ENCODE data around the gene VSIR.

Gene VSIR

GRCh38 chr10:71806704-71807556 lies 33.6 kb upstream of the VSIR start:
- no peak for TF ChIP-seq CTCF (IDR thresholded peaks at IDR 0.05; ENCODE audit: low read depth, low read length, missing control alignments)
- H3K4me3 ChIP-seq (replicated peaks; ENCODE audit: low read depth, low read length), result no peak overlapping the region
- no peak for DNase-seq (ENCODE audit: extremely low read depth, low read depth)

GRCh38 chr10:71805776-71806703 lies 32.7 kb upstream of the VSIR start:
- no peak overlapping the region for H3K4me3 ChIP-seq (replicated peaks; ENCODE audit: low read depth, low read length)
- no peak for DNase-seq (ENCODE audit: extremely low read depth, low read depth)
- TF ChIP-seq CTCF (IDR thresholded peaks at IDR 0.05; ENCODE audit: low read depth, low read length, missing control alignments), result no peak

GRCh38 chr10:71804077-71804476 lies 30.8 kb upstream of the VSIR start:
- no peak for DNase-seq (ENCODE audit: extremely low read depth, low read depth)
- no peak for TF ChIP-seq CTCF (IDR thresholded peaks at IDR 0.05; ENCODE audit: low read depth, low read length, missing control alignments)
- no peak overlapping the region for H3K4me3 ChIP-seq (replicated peaks; ENCODE audit: low read depth, low read length)

DNA sequence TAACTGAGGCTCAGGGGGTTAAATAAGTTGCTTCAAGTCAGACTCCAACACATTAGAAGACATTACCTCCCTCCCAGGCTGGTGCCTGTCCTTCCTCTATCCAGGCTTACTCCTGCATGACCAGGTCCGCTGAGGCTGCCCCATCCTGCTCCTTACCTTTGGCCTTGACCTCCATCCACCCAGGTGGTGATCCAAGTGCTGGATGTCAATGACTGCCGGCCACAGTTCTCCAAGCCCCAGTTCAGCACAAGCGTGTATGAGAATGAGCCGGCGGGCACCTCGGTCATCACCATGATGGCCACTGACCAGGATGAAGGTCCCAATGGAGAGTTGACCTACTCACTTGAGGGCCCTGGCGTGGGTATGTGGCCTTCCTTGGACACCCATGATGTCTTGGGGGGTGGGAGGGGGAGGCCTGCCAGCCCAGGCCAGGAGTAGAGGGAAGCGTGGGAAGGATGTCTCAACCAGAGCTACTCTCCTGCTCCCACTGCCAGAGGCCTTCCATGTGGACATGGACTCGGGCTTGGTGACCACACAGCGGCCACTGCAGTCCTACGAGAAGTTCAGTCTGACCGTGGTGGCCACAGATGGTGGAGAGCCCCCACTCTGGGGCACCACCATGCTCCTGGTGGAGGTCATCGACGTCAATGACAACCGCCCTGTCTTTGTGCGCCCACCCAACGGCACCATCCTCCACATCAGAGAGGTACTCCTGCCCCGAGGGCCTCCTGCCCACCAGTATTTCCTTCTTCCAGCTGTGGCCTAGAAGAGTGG lies 29.6 kb upstream of the VSIR start:
- DNase-seq (ENCODE audit: extremely low read depth, low read depth), result no peak
- TF ChIP-seq CTCF (IDR thresholded peaks at IDR 0.05; ENCODE audit: low read depth, low read length, missing control alignments), result no peak
- H3K4me3 ChIP-seq (replicated peaks; ENCODE audit: low read depth, low read length), result no peak overlapping the region

GRCh38 chr10:71802235-71802634 lies 28.9 kb upstream of the VSIR start:
- no peak for DNase-seq (ENCODE audit: extremely low read depth, low read depth)
- no peak overlapping the region for H3K4me3 ChIP-seq (replicated peaks; ENCODE audit: low read depth, low read length)
- no peak for TF ChIP-seq CTCF (IDR thresholded peaks at IDR 0.05; ENCODE audit: low read depth, low read length, missing control alignments)

DNA sequence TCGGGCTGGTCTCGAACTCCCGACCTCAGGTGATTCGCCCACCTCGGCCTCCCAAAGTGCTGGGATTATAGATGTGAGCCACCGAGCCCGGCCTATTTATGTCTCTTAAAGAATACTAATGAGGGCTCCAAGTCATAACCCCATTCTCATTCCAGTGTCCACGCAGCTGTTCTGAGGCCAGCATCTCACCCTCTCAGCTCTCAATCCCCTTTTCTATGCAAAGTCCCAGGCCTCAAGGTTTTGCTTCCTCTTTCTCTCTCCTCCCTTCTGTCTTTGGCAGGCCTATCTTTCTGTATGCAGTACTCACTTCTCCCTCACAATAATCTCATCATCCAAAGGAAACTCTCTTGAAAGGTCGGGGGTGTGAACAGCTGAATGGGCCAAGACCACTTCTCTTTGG lies 28.0 kb upstream of the VSIR start:
- DNase-seq (ENCODE audit: extremely low read depth, low read depth), result no peak
- no peak for TF ChIP-seq CTCF (IDR thresholded peaks at IDR 0.05; ENCODE audit: low read depth, low read length, missing control alignments)
- no peak overlapping the region for H3K4me3 ChIP-seq (replicated peaks; ENCODE audit: low read depth, low read length)
